HepG2 (cell line): ENCODE data around the gene RPLP2.

Source experiments
- KLF6 ChIP-seq: IDR thresholded peaks from 2 replicates; pipeline ENCODE4 v1.8.0; 2016; ENCODE audit warnings: missing biosample characterization, missing genetic modification reagents
- LBX2 ChIP-seq: sonication (generic); formaldehyde crosslinking; IDR thresholded peaks from 2 replicates; pipeline ENCODE4 v1.5.0; 2020; ENCODE audit warnings: missing genetic modification reagents, mild to moderate bottlenecking, borderline replicate concordance
- ZFAT ChIP-seq: sonication (generic); formaldehyde crosslinking; conservative IDR thresholded peaks from 2 replicates; pipeline ENCODE4 v1.8.1; 2023; ENCODE audit warnings: missing genetic modification reagents, inconsistent platforms
- ZNF781 ChIP-seq: sonication (generic); formaldehyde crosslinking; IDR thresholded peaks from 2 replicates; pipeline ENCODE4 v1.5.1; 2020; ENCODE audit warnings: borderline replicate concordance, mild to moderate bottlenecking, missing genetic modification reagents; ENCODE audit errors: not compliant biosample characterization

GRCh38 chr11:819129-819931 is 9.6 kb downstream of the RPLP2 start:
- TF ChIP-seq LBX2 (CRISPR knock-in tag) (0 out of 2 replicates have a peak, but pooled peaks have one; percentile 23), ZFAT (CRISPR knock-in tag) (no peak), KLF6 (CRISPR knock-in tag) (no peak), ZNF781 (CRISPR knock-in tag) (no peak)
